Measurements from ENCODE around the gene POSTN.

DNA sequence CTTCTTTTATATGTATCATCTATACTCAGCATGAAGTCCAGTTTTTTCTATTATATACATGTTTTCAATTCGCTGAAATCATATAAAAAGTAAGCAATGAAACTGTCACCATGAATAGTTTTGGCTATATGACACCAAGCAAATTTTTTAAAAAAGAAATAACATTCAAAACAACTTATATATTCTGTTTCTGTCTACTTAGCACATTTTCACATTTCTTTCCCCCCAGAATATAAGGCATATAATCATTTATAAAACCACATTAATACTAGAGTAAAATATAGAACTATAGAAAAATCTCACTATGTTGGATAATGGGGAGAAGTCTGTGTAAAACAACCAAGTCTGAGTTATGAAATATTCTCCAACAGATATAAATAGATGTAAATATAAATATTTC, 33.1 kb downstream of the POSTN start:
- TF ChIP-seq, protein P1, sequence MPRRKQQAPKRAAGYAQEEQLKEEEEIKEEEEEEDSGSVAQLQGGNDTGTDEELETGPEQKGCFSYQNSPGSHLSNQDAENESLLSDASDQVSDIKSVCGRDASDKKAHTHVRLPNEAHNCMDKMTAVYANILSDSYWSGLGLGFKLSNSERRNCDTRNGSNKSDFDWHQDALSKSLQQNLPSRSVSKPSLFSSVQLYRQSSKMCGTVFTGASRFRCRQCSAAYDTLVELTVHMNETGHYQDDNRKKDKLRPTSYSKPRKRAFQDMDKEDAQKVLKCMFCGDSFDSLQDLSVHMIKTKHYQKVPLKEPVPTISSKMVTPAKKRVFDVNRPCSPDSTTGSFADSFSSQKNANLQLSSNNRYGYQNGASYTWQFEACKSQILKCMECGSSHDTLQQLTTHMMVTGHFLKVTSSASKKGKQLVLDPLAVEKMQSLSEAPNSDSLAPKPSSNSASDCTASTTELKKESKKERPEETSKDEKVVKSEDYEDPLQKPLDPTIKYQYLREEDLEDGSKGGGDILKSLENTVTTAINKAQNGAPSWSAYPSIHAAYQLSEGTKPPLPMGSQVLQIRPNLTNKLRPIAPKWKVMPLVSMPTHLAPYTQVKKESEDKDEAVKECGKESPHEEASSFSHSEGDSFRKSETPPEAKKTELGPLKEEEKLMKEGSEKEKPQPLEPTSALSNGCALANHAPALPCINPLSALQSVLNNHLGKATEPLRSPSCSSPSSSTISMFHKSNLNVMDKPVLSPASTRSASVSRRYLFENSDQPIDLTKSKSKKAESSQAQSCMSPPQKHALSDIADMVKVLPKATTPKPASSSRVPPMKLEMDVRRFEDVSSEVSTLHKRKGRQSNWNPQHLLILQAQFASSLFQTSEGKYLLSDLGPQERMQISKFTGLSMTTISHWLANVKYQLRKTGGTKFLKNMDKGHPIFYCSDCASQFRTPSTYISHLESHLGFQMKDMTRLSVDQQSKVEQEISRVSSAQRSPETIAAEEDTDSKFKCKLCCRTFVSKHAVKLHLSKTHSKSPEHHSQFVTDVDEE (CRISPR knock-in tag; IDR thresholded peaks at IDR 0.05): no peak
- no peak for TF ChIP-seq CSDC2 (CRISPR knock-in tag; IDR thresholded peaks at IDR 0.05)
- TF ChIP-seq, protein P2, sequence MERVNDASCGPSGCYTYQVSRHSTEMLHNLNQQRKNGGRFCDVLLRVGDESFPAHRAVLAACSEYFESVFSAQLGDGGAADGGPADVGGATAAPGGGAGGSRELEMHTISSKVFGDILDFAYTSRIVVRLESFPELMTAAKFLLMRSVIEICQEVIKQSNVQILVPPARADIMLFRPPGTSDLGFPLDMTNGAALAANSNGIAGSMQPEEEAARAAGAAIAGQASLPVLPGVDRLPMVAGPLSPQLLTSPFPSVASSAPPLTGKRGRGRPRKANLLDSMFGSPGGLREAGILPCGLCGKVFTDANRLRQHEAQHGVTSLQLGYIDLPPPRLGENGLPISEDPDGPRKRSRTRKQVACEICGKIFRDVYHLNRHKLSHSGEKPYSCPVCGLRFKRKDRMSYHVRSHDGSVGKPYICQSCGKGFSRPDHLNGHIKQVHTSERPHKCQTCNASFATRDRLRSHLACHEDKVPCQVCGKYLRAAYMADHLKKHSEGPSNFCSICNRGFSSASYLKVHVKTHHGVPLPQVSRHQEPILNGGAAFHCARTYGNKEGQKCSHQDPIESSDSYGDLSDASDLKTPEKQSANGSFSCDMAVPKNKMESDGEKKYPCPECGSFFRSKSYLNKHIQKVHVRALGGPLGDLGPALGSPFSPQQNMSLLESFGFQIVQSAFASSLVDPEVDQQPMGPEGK (CRISPR knock-in tag; IDR thresholded peaks at IDR 0.05; ENCODE audit: borderline replicate concordance): no peak
- no peak for TF ChIP-seq BACH2 (CRISPR knock-in tag; IDR thresholded peaks at IDR 0.05; ENCODE audit: borderline replicate concordance)
- TF ChIP-seq ZFP30 (CRISPR knock-in tag; IDR thresholded peaks at IDR 0.05): no peak
- TF ChIP-seq, protein P3, sequence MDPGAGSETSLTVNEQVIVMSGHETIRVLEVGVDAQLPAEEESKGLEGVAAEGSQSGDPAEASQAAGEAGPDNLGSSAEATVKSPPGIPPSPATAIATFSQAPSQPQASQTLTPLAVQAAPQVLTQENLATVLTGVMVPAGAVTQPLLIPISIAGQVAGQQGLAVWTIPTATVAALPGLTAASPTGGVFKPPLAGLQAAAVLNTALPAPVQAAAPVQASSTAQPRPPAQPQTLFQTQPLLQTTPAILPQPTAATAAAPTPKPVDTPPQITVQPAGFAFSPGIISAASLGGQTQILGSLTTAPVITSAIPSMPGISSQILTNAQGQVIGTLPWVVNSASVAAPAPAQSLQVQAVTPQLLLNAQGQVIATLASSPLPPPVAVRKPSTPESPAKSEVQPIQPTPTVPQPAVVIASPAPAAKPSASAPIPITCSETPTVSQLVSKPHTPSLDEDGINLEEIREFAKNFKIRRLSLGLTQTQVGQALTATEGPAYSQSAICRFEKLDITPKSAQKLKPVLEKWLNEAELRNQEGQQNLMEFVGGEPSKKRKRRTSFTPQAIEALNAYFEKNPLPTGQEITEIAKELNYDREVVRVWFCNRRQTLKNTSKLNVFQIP (CRISPR knock-in tag; IDR thresholded peaks at IDR 0.05; ENCODE audit: borderline replicate concordance, low read depth): no peak
- no peak for TF ChIP-seq ARNTL (CRISPR knock-in tag; IDR thresholded peaks at IDR 0.05; ENCODE audit: borderline replicate concordance, low read depth)
- TF ChIP-seq ZFP3 (CRISPR knock-in tag; IDR thresholded peaks at IDR 0.05): no peak
- no peak for TF ChIP-seq RARB (CRISPR knock-in tag; IDR thresholded peaks at IDR 0.05)
